Adrenal gland (tissue), 12 donors: ENCODE data around the gene SMIM24. TPM values are rescaled to one million over a fixed set of nuclear protein-coding genes. Genes with fewer than 3 reads are reported as not detected.

Source experiments
- DNase-seq, 7 donors: peaks; one replicate each; pipeline ENCODE4 v3.0.0-alpha.2; 2019 to 2020
- H3K27ac ChIP-seq, 5 donors: fragments of 200-600 bp; sonication (generic) in 4 of 5; 1 replicate in 3 of 5; 2 replicates in 2 of 5; pipeline versions ENCODE4 v1.5.1 to v1.8.0; 2016 to 2020; ENCODE audit warnings: mild to moderate bottlenecking in 1 of 5
- H3K27me3 ChIP-seq: fragments of 200-600 bp; 2 replicates; pipeline ENCODE4 v1.8.0; 2021
- H3K36me3 ChIP-seq, 2 donors: fragments of 200-600 bp; replicated peaks in 1 of 2; 1 replicate in 1 of 2; 2 replicates in 1 of 2; pipeline versions ENCODE4 v1.5.1 to v1.8.0; 2018 to 2022
- H3K4me1 ChIP-seq, 2 donors: fragments of 200-600 bp; replicated peaks in 1 of 2; 1 replicate in 1 of 2; 2 replicates in 1 of 2; pipeline versions ENCODE4 v1.5.1 to v1.8.0; 2018 to 2021
- H3K4me3 ChIP-seq, 4 donors: fragments of 200-600 bp; sonication (generic) in 3 of 4; one replicate each; pipeline ENCODE4 v1.5.1; 2016 to 2018
- H3K9me3 ChIP-seq, 3 donors: fragments of 200-600 bp; sonication (generic) in 1 of 3; replicated peaks in 1 of 3; 1 replicate in 2 of 3; 2 replicates in 1 of 3; pipeline versions ENCODE4 v1.5.1 to v1.8.0; 2016 to 2021
- CTCF ChIP-seq, 6 experiments: fragments of 450-650 bp in 4 of 6; fragments of 200-600 bp in 2 of 6; sonication (generic) in 1 of 6; IDR thresholded peaks; 1 replicate in 5 of 6; 2 replicates in 1 of 6; pipeline versions ENCODE4 v1.5.1 to v1.8.0; 2016 to 2021; ENCODE audit warnings: antibody characterized with exemption in 6 of 6, mild to moderate bottlenecking in 2 of 6, moderate library complexity in 1 of 6
- POLR2A ChIP-seq, 2 donors: fragments of 450-650 bp; IDR thresholded peaks; one replicate each; pipeline ENCODE4 v1.6.1; 2017; ENCODE audit warnings: antibody characterized with exemption in 2 of 2, mild to moderate bottlenecking in 2 of 2, moderate library complexity in 1 of 2
- WGBS, 4 donors: extraction: QIAGEN DNeasy Blood & Tissue Kit in 2 of 4; methylation state at CpG; one replicate each; pipeline versions ENCODE4 v1.1.5 to v1.1.7; 2013 to 2017; 5-methylcytosine and 5-hydroxymethylcytosine counted together
- intact Hi-C, 2 donors: fragments of 100-400 bp; cut with DNase I; formaldehyde crosslinking; loops; one replicate each; pipeline versions ENCODE4 v1.14.1 to v1.15.0; 2022 to 2023
- polyA plus RNA-seq, 3 donors: library from polyadenylated mRNA; stranded (reverse); fragments of 200-250 nt in 2 of 3; fragments of 350-450 nt in 1 of 3; fragmentation: Illumina TruSeq in 1 of 3; extraction: RNeasy Lipid Tissue Mini Kit (QIAGEN cat#74804) in 1 of 3; gene quantifications; one replicate each; pipeline ENCODE4 v1.2.3, GENCODE V29; 2013 to 2014
- total RNA-seq, 9 donors: library from RNA; depleted of rRNA in 4 of 9; stranded (reverse); fragments of >200 nt in 4 of 9; fragments of 120-200 nt in 1 of 9; fragmentation: NEBNext Ultra II Directional in 1 of 9; extraction: Animal tissue kit (Norgen Biotek cat#: 25700) in 1 of 9; gene quantifications; one replicate each; pipeline versions ENCODE4 v1.1.0 to v1.2.4, GENCODE V29; 2013 to 2023
- donor health status: healthy with polysubstance abuse.
- donor health status: Bipolar disorder and iron deficiency.
- donor health status: DM: yes; HTN: yes; CAD: no.
- donor health status: DM: no; HTN: no; CAD: no.
- donor health status: DM: no; HTN: no; CAD: no.
- donor health status: DM: yes; HTN: yes; CAD: no.

SMIM24 gene
- total and polyA plus RNA-seq, 12 donors = 0.36 to 0.48 TPM; not detected in 10

GRCh38 chr19:3527238-3527910 lies 47.0 kb upstream of the SMIM24 start:
- H3K4me3 ChIP-seq = no peak overlapping the region
- peaks cover 0 to 65% of the 10 kb centered on the region in 2 donors for H3K36me3 ChIP-seq
- no peaks in the 10 kb centered on the region for H3K9me3 ChIP-seq
- DNase-seq = no peak
- H3K27ac ChIP-seq = no peak overlapping the region
- H3K27me3 ChIP-seq = no peaks in the 10 kb centered on the region
- intact Hi-C loops = no loop called here
- H3K4me1 ChIP-seq = peaks cover 11 to 19% of the 10 kb centered on the region in 2 donors
- TF ChIP-seq CTCF (IDR thresholded peaks at IDR 0.05) (no peak), POLR2A (IDR thresholded peaks at IDR 0.05) (no peak)
- 95 to 100% (median 95%) methylated on average over 4 to 21 of the region's 21 CpGs for WGBS, 4 donors

- no peaks in the 10 kb centered on the region for H3K27me3 ChIP-seq
- H3K27ac ChIP-seq = no peak overlapping the region
- H3K4me3 ChIP-seq = no peak overlapping the region
- intact Hi-C loops = no loop called here
- no peaks in the 10 kb centered on the region for H3K9me3 ChIP-seq
- WGBS, 4 donors = 88 to 94% (median 91%) methylated on average over 16 to 28 of the region's 28 CpGs
- no peak for DNase-seq
- H3K4me1 ChIP-seq = peaks cover 15 to 26% of the 10 kb centered on the region in 2 donors
- H3K36me3 ChIP-seq = peaks cover 0 to 58% of the 10 kb centered on the region in 2 donors
- TF ChIP-seq CTCF (IDR thresholded peaks at IDR 0.05) = no peak
- TF ChIP-seq POLR2A (IDR thresholded peaks at IDR 0.05) = no peak
These were observed 46.3 kb upstream of the SMIM24 start for GRCh38 chr19:3526507-3527237.

- TF ChIP-seq CTCF (IDR thresholded peaks at IDR 0.05) (no peak), POLR2A (IDR thresholded peaks at IDR 0.05) (no peak)
- no peak overlapping the region for H3K4me3 ChIP-seq
- WGBS, 4 donors = 83 to 88% (median 85%) methylated on average over 20 of the region's 20 CpGs
- DNase-seq = peak in 1 of 7 donors; percentile 22
- H3K4me1 ChIP-seq = peaks cover 15 to 30% of the 10 kb centered on the region in 2 donors
- peak overlapping the region in 3 of 5 donors; percentile 10 to 78 (median 43) for H3K27ac ChIP-seq
- H3K27me3 ChIP-seq = no peaks in the 10 kb centered on the region
- intact Hi-C loops = no loop called here
- H3K9me3 ChIP-seq = no peaks in the 10 kb centered on the region
- peaks cover 0 to 46% of the 10 kb centered on the region in 2 donors for H3K36me3 ChIP-seq
These were observed 44.7 kb upstream of the SMIM24 start for GRCh38 chr19:3524904-3525451.

GRCh38 chr19:3524078-3524842 lies 43.9 kb upstream of the SMIM24 start:
- peak; percentile 89 to 96 (median 93) for DNase-seq
- no peaks in the 10 kb centered on the region for H3K9me3 ChIP-seq
- no peak overlapping the region for H3K4me3 ChIP-seq
- peaks cover 15 to 30% of the 10 kb centered on the region in 2 donors for H3K4me1 ChIP-seq
- intact Hi-C loops = no loop called here
- no peaks in the 10 kb centered on the region for H3K27me3 ChIP-seq
- 55 to 68% (median 60%) methylated on average over 3 to 33 of the region's 33 CpGs for WGBS, 4 donors
- H3K36me3 ChIP-seq = peaks cover 0 to 46% of the 10 kb centered on the region in 2 donors
- H3K27ac ChIP-seq = peak overlapping the region in 4 of 5 donors; percentile 10 to 78 (median 58)
- peak in 1 of 2 donors; percentile 59 for TF ChIP-seq POLR2A (IDR thresholded peaks at IDR 0.05)
- no peak for TF ChIP-seq CTCF (IDR thresholded peaks at IDR 0.05)
